SHP77 (cell line): ENCODE data around the gene PIK3CA.

Source experiments
- DNase-seq, 2 experiments: peaks; one replicate each; lab custom pipeline; 2025; lab: John Stamatoyannopoulos, UW

Gene PIK3CA

GRCh38 chr3:179158336-179159039, 10.3 kb downstream of the PIK3CA start:
- no peak for DNase-seq

DNA sequence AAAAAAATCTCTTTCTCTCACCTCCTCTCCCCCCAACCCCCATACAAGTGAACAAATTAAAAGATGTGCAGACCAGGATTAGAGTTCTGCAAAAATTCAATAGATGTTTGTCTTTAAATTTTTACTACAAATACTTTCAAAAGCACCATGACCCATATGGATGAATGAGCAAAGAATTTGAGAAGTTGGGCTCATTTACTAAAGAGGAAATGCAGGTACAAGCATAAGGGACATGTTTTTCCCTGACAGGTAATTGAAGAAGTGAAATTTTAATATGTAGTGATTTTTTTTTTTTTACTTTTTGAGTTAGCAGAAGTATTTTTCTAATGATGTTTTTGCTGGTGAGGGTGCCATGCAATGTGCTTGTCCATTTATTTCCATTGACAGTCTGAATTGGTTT, 15.3 kb downstream of the PIK3CA start:
- DNase-seq = no peak

DNA sequence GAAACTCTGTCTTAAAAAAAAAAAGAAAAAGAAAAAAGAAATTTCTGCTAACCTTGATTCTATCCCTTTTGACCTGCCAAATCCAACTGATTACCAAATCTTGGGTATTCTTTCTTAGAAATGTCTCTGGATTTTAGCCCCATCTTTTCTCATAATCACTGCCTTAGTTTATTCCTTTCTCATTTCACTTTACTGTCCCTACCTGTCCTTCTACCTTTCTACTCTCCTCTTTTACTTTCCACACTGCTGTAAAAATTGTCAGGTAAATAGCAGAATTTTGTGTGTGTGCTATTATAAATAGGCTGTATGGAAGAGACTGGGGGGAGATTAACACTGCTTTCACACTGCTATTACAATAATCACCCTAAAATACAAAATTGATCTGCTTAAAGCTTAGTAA, 16.7 kb downstream of the PIK3CA start:
- no peak for DNase-seq

DNA sequence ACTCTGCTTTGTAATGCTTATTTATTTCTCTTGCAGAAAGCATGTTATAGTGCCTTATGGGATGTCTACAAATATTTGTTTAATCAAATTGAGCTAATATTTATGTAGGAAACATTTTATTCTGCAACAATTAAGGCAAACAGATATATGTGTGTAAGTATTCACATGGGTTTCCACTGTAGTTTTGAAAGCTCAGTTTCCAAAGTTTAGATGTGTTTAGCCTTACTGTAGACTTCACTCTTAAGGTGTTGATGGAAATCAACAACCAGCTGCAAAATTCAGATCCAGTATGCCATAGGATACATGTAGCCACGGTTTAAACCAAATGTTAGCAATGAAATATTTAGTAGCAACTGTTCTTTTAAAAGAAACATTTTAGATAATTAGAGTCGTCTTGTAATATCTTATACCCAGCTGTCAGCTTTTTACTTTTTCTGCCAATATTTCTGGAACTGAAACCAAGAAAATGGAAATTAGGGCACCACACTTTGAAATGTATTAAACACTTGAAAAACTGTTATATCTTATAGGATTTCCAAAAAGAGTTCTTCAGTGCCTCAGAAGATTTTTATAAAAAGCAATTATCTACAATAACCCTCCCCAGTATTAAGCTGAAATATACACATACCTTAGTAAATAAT, 18.5 kb downstream of the PIK3CA start:
- no peak for DNase-seq

DNA sequence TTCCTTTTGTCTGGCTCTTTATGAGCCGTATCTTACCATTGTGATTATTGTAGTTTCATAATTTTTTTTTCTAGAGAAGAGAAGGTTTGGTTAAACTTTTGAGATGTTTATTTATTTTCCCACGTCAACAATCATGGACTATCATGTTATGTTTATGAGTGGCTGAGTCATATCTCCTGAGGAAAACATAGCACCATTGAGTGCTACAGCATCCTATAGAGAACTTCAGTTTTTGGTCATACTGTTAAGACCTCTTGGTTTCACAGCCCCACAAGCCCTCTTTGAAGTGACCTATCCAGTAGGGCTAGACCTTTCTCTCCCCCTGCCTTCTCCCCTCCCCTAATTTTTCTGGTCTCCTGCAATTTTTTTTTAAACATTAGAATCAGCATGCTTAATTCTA, 20.8 kb downstream of the PIK3CA start:
- no peak for DNase-seq

DNA sequence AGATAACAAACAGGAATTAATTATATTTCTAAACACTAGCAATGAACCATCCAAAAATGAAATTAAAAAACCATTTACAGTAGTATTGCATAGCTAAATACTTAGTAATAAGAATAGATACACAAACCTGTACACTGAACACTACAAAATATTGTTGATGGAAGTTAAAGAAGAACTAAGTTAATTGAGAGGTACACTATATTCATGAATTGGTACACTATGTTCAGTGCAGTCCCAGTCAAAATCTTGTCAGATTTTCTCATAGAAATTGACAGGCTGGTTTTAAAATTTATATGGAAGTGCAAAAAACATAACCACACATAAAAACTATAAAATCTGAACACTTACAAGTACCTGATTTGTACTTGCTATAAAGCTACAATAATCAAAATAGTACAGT, 24.4 kb downstream of the PIK3CA start:
- no peak for DNase-seq

DNA sequence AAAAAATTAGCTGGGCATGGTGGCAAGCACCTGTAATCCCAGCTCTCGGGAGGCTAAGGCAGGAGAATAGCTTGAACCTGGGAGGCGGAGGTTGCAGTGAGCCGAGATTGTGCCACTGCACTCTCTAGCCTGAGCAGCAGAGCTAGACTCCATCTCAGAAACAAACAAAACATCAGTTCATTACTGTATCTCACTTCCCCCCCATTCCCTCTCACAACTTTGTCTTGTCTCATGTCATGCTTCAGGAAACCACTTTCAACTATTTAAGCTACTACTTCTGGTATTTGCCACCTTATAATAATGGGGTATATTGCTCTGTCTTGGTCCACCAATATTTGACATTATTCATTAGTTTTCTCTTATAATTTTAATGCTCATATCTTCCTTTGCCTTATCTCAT, 26.2 kb downstream of the PIK3CA start:
- no peak for DNase-seq

GRCh38 chr3:179174898-179175297, 26.7 kb downstream of the PIK3CA start:
- no peak for DNase-seq

GRCh38 chr3:179175358-179175757, 27.2 kb downstream of the PIK3CA start:
- DNase-seq = no peak

GRCh38 chr3:179177611-179178010, 29.5 kb downstream of the PIK3CA start:
- no peak for DNase-seq

DNA sequence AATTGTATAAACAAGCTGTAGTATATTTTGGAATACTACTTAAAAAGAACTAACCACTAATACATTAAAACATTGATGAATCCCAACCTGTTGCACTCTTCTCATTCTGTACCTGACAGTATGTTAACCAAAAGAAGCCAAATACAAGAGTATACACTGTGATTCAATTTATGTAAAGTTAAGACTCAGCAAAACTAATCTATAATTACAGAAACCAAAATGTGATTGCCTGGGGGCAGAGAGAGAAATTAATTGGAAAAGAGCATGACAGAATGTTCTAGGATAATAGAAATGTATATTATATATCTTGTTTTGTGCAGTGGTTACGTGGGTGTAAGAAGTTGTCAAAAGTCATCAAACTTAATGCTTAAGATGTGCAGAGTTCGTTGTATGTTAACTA, 31.1 kb downstream of the PIK3CA start:
- no peak for DNase-seq

- no peak for DNase-seq
These were observed 32.0 kb downstream of the PIK3CA start for GRCh38 chr3:179179979-179180759.

DNA sequence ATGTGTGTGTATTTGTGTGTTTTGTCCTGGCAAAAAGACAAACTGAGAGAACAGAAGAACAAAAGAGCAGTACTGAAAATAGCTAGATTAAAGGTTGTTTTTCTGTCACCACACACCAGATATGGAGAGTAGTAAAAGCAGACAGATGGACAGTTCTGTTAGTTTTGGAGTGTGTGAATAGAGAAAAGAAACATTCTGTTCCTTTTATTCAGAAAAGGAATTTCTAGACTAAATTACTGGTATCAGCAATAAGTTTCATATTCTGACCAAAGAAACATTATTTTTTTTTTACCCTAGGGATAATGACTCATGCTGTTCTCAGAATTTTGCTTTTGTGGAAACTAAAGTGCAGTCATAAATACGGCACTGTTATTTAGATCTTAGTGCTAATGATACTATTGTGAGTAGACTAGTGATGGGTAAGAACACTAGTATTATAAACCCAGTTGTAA, 32.9 kb downstream of the PIK3CA start:
- DNase-seq = no peak

- no peak for DNase-seq
These were observed 33.9 kb downstream of the PIK3CA start for GRCh38 chr3:179181993-179182551.

GRCh38 chr3:179182902-179183301, 34.7 kb downstream of the PIK3CA start:
- DNase-seq = no peak

DNA sequence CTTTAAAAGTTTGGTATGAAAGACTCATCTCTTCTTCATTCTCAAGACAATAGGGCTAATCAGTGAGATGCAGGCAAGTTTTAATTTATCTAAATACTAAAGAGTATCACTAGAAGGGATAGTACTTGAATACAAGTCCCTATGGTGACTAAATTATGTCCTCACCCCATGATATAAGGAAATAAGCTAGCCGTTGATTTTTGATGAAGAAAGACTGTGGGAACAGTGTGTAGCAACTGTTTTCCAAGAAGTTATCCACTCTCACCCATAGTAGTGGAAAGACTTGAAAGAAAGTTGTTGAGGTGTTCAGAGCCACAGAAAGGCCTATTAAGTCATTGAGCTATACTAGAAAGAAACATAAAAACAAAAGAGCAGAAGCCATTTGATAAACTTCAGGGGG, 36.7 kb downstream of the PIK3CA start:
- no peak for DNase-seq

- DNase-seq = no peak
These were observed 38.3 kb downstream of the PIK3CA start for GRCh38 chr3:179186426-179186825.

- no peak for DNase-seq
These were observed 41.6 kb downstream of the PIK3CA start for GRCh38 chr3:179189759-179190158.

DNA sequence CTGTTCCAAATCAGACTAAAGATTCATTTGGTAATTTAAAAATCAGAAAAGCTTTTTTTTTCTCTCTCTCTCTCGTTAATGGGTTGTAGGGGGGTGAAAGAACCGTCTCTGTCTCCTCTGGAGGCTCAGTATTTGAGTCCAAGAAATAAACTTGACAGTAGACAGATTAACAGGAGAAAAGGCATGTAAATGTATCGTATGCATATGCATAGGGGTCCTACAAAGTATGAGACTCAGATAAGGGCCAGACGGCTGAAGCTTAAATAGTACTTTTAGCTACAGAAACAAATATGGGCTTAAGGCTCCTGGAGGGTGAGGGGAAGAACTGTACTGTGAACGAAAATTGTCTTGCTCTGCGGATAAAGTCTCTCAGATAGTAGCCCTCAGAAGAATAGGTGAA, 42.4 kb downstream of the PIK3CA start:
- no peak for DNase-seq

GRCh38 chr3:179192542-179192941, 44.4 kb downstream of the PIK3CA start:
- no peak for DNase-seq

DNA sequence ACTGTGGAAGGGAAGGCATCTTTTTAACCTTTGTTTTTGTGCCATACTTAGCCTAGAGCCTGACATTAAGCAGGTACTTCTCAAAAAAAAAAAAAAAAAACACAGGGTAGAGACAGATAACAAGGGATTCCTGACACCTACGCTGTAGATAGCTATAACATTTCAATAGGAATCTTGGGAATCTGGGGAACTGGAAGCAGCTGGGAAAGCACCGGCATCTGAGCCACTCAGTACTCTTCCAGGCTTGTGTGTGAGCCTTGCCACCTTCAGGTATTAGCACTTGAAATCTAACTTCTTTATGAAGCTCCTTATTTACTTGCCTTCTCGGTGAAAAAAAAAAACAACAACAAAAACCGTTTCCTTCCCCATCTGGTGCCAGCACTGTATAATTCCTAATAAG, 46.8 kb downstream of the PIK3CA start:
- no peak for DNase-seq

DNA sequence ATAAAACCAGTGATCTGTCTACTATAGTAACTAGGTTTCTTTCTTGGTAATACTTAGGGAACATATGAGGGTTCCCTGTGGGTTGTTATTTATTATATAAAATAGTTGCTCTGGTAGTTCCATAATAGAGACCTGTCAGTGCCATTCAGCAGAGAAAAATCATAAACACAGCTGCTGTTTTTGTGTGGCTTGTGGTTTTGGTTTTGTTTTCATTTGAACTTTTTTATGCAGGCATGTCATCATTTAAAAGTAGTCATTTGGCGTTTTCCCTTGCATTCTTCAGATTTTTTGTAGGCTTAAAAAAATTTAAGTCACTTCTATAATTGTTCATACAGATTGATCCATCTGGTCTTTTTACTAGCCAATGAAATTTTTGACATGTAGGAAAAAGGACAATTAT, 47.9 kb downstream of the PIK3CA start:
- DNase-seq = no peak

- no peak for DNase-seq
These were observed 48.5 kb downstream of the PIK3CA start for GRCh38 chr3:179196700-179197099.
